Smooth muscle cell of the brain vasculature (primary cell): ENCODE data around the gene LRRC37B.
"Not testable (repeated sequence)": the region's sequence is repeated elsewhere in the genome, so short reads cannot be mapped to it uniquely, and the experiment has no call there.

ENCODE experiments used
- DNase-seq: peaks from one replicate; pipeline ENCODE4 v3.0.0-alpha.2; 2012; ENCODE audit warnings: low read depth, low spot score

Gene LRRC37B

DNA sequence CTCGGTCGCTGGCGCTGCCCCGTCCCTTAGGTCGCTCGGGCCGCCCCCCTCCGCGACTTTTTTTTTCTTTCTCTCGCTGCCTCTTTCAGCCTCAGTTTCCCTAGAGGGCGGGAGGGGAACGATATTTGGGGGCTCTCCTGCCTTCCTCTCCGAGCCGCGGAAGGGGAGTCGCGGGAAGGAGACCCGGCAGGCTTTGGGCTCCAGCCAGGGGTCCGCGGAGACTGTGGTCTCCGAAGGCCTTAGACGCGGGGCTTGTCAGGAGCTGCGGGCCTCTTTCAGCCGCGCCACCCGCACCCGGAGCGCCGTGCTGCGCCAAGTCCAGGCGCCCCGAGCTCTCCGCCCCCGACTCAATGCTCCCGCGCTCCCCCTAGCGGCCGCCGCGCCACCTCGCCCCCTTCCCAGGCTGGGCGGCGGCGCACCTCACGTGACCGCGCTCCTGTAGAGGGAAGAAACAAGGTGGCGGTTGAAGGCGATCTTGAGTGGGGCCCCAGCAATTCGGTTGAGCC lies at the start of gene LRRC37B:
Gene LRRC37B (plus strand): TSS at position 427 of the 506 bp plus-strand sequence. CDS start 14,010 bp downstream, outside the sequence.
- peak; percentile 43 for DNase-seq

DNA sequence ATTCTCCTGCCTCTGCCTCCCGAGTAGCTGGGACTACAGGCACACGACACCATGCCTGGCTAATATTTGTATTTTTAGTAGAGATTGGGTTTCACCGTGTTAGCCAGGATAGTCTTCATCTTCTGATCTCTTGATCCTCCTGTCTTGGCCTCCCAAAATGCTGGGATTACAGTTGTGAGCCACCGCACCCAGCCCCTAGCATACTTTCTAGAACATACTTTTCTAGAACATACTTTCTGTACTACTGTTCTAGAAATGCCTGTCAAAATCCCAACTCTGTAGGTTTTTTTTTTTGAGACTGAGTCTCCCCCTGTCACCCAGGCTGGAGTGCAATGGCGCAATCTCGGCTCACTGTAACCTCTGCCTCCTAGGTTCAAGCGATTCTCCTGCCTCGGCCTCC lies 43.1 kb upstream of the LRRC37B start:
- not testable (repeated sequence) for DNase-seq

DNA sequence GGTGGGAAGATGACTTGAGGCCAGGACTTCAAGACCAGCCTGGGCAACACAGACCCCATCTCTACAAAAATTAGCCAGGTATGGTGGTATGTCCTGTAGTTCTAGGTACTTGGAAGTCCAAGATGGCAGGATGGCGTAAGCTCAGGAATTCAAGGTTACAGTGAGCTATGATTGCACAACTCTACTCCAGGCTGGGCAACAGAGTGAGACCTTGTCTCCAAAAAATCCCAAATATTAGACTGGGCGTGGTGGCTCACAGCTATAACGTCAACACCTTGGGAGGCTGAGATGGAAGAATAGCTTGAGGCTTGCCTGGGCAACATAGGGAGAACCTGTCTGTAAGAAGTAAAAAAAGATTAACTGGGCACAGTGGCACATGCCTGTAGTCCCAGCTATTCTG lies 39.5 kb upstream of the LRRC37B start:
- no peak for DNase-seq

DNA sequence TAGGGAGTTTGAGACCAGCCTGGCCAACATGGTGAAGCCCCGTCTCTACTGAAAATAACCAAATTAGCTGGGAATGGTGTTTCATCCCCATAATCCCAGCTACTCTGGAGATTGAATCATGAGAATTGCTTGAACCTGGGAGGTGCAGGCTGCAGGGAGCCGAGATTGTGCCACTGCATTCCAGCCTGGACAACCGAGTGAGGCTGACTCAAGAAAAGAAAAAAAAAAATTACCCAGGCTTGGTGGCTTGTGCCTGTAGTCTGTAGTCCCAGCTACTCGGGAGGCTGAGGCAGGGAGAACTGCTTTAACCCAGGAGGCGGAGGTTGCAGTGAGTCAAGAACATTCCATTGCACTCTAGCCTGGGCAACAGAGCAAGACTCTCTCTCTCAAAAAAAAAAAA lies 36.8 kb upstream of the LRRC37B start:
- DNase-seq = not testable (repeated sequence)

DNA sequence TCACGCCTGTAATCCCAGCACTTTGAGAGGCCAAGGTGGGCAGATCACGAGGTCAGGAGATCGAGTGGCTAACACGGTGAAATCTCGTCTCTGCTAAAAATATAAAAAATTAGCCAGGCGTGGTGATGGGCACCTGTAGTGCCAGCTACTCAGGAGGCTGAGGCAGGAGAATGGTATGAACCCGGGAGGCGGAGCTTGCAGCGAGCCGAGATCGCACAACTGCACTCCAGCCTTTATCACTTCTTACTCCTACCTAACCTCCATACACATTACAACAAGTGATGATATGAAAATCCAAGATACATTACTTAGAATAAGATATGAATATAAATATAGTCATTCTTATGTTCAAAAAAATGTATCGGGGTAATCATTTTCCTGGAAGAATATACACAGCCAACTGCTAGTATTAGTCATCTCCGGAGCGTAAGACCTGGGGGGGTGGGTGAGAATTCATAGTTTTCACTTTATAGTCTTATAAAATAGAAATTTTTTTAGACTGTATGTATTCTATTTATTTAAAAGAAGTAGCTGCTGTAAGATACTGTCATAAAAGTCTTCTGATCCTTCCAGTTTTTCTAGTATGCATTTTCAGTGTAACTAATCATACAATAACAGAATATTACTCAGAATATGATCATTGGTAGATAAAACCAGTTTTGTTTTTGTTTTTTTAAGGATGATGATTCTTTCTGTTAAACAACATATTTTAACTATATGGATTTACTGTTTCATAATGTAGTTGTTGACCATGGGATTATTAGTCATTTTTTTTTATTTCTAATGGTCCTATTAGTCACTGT lies 32.7 kb upstream of the LRRC37B start:
- DNase-seq = not testable (repeated sequence)

DNA sequence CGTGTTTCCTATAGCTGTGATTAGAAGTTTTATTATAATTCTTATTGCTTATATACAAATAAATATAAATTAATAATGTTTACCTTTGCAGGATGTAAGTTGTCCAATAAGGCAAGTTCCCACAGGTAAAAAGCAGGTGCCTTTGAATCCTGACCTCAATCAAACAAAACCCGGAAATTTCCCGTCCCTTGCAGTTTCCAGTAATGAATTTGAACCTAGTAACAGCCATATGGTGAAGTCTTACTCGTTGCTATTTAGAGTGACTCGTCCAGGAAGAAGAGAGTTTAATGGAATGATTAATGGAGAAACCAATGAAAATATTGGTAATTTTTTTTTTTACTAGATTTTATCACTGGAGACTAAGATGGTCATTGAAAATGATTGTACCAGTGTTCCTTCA lies 31.8 kb upstream of the LRRC37B start:
- not testable (repeated sequence) for DNase-seq

DNA sequence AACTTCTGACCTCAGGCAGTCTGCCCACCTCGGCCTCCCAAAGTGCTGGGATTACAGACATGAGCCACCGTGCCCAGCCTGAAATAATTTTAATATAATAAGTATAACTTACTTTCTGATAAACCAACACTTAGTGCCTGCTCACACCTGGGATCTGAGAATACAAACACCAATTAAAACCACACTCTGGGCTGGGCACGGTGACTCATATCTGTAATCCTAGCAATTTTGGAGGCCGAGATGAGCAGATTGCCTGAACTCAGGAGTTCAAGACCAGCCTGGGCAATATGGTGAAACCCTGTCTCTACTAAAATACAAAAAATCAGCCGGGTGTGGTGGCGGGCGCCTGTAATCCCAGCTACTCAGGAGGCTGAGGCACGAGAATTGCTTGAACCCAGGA lies 15.4 kb upstream of the LRRC37B start:
- not testable (repeated sequence) for DNase-seq

DNA sequence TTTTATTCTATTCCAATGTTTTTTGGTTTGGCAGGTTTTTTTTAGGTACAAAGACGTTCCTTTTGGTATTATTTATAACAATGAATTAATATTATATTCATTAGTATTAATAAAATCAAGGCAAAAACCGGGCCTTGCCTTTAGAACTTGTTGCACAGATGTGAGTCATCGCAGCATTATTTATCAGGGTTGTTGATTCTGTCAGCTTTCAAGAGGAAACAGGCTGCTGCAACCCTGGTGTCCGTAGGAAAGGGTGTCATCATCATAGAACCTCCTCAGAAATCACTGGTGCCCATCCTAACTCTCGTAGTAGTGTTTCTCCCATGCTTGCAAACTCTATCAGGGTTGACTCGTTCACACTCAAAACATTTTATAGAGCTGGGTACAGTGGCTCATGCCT lies 10.2 kb upstream of the LRRC37B start:
- no peak for DNase-seq

DNA sequence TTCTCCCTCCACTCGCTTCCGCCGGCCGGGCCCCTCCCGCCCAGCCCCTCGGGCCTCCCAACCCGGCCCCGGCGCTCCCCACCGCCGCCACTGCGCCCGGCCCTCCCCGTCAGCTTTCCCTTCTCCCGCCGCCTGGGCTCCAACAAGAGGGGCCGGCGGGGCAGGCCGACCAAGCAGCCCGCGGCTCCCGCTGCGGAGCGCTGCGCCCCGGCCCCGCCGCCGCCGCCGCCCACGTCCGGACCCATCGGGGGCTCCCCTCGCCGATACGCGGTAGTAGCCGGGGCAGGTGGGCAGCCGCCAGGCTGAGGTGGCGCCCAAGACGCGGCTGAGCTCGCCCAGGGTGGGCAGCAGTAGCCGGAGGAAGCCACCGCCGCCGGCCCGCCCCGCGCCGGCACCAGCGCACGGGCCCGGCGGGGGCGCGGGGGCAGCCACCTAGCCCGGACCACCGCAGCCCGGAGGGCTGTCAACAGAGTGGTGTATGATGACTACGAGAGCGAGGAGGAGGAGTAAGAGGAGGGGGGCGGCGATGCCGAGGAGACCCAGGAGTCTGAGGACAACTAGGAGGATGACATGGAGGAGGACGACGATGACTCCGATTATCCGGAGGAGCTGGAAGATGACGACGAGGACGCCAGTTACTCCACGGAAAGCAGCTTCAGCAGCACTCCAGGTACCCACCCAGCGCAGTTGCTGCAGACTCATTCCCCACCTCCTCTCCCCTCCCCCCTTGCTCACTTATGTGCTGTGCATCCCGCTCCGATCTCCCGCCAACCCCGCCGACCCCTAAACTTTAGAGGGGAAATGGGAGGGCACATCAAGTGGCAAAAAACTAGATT lies 498 bp downstream of the LRRC37B start:
- no peak for DNase-seq

DNA sequence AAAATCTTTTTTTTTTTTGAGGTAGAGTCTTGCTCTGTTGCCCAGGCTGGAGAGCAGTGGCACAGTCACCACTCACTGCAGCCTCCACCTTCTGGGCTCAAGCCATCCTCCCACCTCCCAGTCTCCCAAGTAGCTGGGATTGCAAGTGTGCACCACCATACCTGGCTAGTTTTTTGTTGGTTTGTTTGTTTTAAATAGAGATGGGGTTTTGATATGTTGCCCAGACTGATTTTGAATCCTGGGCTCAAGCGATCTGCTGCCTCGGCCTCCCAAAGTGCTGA lies 2.0 kb downstream of the LRRC37B start:
- no peak for DNase-seq

DNA sequence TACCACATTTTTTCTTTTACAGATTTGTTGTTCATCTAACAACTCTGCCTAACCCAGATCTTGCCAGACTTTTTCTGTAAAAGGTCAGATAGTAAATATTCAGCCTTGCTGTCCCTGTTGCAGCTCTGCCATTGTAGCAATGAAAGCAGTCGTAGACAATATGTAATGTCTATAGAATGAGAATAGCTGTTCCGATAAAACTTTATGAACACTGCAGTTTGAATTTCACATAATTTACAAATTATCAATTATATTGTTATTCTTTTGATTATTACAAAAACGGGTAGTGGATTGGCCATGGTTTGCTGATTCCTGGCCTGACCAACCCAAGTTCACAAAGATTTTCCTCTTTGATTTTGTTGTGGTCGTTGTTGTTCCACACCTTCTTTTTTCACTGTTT lies 2.9 kb downstream of the LRRC37B start:
- DNase-seq = no peak

DNA sequence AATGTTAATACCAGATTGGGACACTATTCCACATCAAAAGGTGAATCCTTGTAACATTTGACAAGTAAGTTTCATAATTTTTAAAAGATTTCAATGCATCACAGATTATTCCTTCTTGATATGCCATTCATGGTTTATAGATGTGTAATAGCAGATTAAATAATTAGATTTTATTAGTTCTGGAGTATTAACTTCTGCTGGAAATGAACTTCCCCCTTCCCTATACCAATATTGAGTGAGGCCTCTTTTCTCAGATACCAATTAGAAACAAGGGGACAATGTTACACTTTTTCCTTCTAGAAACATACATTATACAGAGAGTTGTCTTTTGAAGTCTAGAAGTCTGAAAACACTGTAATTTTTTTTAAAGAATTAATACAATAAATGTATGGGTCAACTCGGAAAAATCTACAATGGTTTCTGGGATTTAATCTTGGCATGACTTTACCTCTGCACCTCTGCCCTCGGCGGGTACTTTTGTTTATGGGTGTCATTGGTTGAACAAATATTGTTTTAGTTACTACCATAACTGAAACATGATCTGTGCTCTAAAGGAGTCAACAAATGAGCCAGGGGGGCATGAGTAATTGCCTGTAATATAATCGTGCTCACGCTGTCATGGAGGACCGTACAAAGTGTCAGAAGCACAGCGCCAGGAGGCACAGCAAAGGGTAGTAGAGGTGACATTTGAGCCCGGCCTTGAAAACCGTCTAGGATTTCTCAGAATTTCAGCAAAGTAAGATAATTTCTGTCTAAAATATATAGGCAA lies 8.2 kb downstream of the LRRC37B start:
- no peak for DNase-seq

DNA sequence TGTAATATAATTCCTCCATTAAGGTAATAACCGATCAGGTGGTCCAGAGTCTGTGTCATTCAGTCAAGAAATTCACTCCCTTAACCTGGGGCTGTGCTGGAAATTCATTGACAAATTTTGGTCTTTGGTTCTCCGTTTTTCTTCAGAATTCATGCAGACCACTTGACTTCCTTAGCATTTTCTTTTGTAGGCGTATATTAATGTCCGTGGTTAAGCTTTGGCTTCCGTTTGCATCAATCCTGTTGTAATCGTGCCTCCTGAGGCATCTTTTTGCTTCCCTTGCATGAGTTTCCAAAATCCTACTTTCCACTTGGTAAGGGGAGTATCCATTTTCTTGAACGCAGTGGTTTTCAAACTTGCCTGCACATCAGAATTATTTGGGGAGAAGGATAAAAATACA lies 9.0 kb downstream of the LRRC37B start:
- DNase-seq = no peak

DNA sequence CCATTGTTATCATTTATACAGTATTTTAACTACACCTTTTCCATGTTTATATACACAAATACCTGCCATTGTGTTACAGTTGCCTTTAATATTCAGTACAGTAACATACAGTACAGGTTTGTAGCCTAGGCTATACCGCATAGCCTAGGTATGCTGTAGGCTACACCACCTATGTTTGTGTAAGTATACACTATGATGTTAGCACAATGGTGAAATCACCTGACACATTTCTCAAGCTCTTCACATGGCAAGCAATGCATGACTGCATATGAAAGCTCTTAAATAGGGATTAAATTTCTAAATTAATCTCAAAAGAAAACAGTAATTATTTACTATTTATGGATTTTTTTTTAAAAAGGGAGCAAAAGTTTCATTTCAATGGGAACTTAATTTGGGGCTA lies 12.0 kb downstream of the LRRC37B start:
- DNase-seq = no peak

DNA sequence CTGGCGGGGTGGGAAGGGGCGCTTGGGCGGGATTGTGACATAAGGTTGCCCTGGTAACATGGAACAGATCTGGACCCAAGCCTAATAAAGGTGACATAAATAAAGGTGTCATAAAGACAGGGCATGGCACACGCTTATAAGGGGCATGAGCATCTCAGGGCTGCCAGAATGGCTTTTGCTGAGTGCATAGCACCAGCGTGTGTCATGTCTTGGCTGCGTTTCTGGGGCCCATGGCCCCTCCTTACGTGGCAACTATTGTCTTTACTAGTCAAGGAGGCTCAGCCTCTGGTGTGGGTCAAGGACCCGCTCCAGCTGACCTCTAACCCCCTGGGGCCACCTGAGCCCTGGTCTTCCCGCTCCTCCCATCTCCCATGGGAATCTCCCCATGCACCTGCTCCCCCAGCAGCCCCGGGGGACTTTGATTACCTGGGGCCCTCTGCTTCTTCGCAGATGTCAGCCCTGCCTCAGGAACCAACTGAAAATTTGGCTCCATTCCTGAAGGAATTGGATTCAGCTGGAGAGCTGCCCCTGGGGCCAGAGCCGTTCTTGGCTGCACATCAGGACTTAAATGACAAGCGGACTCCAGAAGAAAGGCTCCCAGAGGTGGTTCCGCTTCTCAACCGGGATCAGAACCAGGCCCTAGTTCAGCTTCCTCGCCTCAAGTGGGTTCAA lies 13.9 kb downstream of the LRRC37B start:
- DNase-seq = no peak

DNA sequence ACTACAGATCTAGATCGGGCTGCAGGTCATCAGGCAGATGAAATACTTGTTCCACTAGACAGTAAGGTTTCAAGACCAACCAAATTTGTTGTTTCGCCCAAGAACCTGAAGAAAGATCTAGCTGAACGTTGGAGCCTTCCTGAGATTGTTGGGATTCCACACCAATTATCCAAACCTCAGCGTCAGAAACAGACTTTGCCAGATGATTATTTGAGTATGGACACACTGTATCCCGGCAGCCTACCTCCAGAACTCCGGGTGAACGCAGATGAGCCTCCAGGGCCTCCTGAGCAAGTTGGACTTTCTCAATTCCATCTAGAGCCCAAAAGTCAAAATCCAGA lies 14.4 kb downstream of the LRRC37B start:
- no peak for DNase-seq

DNA sequence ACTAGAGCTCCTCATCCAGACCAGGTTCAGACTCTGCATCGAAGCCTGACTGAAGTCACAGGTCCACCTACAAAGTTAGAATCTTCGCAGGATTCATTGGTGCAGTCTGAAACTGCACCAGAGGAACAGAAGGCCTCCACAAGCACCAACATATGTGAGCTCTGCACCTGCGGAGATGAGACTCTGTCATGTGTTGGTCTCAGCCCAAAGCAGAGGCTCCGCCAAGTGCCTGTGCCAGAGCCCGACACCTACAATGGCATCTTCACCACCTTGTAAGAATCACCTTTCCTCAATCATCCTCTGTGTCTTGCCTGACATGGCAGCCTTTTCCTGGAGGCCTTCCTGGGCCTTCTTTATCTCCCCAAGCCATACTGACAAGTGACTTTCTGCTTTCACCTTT lies 15.4 kb downstream of the LRRC37B start:
- DNase-seq = not testable (repeated sequence)

DNA sequence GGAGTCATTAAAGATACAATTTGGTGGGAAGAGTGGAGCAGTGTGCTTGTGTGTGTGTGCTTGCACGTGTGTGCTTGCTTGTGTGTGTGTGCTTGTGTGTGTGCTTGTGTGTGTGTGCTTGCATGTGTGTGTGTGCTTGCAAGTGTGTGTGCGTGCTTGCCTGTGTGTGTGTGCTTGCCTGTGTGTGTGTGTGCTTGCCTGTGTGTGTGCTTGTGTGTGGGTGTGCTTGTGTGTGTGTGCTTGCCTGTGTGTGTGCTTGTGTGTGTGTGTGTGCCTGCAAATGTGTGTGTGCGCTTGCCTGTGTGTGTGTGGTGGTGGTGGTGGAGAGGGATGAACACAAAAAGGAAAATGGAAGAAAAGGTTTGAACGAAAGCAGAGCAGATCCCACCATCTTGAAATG lies 20.1 kb downstream of the LRRC37B start:
- not testable (repeated sequence) for DNase-seq

DNA sequence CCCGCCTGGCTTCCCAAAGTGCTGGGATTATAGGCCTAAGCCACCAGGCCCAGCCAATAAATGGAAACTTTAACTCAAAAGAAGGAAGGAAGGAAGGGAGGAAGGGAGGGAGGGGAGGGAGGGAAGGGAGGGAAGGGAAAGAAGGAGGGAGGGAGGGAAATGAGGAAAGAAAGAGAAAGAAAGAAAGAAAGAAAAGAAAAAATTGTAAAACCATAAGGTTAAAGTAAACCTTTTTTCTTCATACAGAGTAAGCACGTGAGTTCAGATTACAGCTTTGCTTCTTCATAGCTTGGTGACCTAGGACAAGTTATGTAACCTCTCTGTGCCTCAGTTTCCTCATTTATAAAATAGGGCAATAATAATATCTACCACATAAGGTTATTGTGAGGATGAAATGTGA lies 26.0 kb downstream of the LRRC37B start:
- DNase-seq = no peak

DNA sequence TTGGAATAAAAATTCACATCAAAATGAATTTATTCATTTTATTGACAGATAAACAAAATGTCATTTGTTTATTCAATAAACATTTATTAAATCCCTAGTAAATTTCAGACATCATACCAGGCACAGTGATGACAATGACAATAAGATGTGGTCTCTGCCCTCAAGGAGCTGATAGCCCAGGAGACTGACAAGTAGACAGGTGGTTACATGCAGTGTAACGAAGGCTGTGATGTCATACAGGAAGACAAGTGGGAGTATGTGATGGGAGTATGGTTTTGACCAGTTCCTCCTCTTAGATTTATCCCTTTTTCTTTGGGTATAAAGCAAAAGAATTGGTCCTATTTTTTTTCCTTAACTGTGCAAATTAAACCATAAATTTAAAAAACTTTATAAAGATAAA lies 26.6 kb downstream of the LRRC37B start:
- not testable (repeated sequence) for DNase-seq

DNA sequence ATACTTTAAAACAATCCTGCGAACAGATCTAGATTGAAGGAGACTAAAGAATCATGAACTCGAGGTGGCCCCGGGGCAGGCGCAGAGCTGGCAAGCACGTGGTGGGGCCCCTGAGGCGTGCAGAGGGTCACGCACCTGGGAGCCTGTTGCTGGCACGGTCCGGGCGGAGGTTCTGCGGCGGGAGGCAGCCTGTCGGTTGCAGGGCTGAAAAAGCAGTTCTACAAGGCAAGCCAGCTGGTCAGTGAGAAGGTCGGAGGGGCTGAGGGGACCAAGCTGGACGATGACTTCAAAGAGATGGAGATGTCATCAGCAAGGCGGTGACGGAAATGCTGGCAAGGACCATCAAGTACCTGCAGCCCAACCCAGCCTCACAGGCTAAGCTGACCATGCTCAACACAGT lies 33.1 kb downstream of the LRRC37B start:
- not testable (repeated sequence) for DNase-seq
